Central memory CD8-positive, alpha-beta T cell (primary cell): ENCODE results near the gene LGALS3.
"Not testable (repeated sequence)": the region's sequence is repeated elsewhere in the genome, so short reads cannot be mapped to it uniquely, and the experiment has no call there.

ENCODE experiments used
- ATAC-seq: fragments of 150-1000 bp; cut with Tn5 transposase; replicated peaks from 2 replicates; pipeline ENCODE4 v1.10.0; 2022; ENCODE audit warnings: mild to moderate bottlenecking, moderate FRiP score, moderate number of reproducible peaks; ENCODE audit not compliant: poor library complexity, severe bottlenecking; ENCODE audit errors: extremely low read depth
- DNase-seq, 2 donors: peaks; one replicate each; pipeline ENCODE4 v3.0.0; 2021; ENCODE audit warnings: low spot score in 2 of 2
- H3K27ac Mint-ChIP-seq: one replicate; pipeline ENCODE4 v1.8.0; 2022; ENCODE audit warnings: low read depth, mild to moderate bottlenecking, moderate library complexity, mixed read lengths
- H3K27me3 Mint-ChIP-seq: one replicate; pipeline ENCODE4 v1.8.0; 2022; ENCODE audit warnings: mixed read lengths
- H3K36me3 Mint-ChIP-seq: one replicate; pipeline ENCODE4 v1.8.0; 2022; ENCODE audit warnings: mild to moderate bottlenecking, moderate library complexity, mixed read lengths; ENCODE audit not compliant: insufficient read depth
- H3K4me1 Mint-ChIP-seq: one replicate; pipeline ENCODE4 v1.8.0; 2022; ENCODE audit warnings: mixed read lengths
- H3K4me3 Mint-ChIP-seq: one replicate; pipeline ENCODE4 v1.8.0; 2022; ENCODE audit warnings: mild to moderate bottlenecking, moderate library complexity, mixed read lengths
- H3K9me3 Mint-ChIP-seq: one replicate; pipeline ENCODE4 v1.8.0; 2022; ENCODE audit warnings: mixed read lengths

Gene LGALS3

DNA sequence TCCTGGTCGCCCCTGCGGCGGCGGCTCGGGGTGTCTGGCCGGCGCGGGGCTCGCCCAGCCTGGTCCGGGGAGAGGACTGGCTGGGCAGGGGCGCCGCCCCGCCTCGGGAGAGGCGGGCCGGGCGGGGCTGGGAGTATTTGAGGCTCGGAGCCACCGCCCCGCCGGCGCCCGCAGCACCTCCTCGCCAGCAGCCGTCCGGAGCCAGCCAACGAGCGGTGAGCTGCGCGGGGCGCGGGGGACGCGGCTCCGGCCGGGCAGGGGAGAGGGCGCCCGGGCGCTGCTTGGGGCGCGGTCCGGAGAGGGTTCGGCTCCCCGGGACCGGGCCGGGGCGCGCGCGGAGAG lies at the start of gene LGALS3:
Gene LGALS3, plus strand, starts transcription at position 167 of the 342 bp plus-strand sequence. CDS start 8,122 bp downstream, outside the sequence.
- H3K4me3 Mint-ChIP-seq: peak within 1 kb of the TSS; percentile 82
- DNase-seq (no peak), ATAC-seq (peak; percentile 41)
- no peaks in the 10 kb centered on the region for H3K27me3 Mint-ChIP-seq
- no peaks in the 10 kb centered on the region for H3K36me3 Mint-ChIP-seq
- peaks cover 15% of the 10 kb centered on the region for H3K4me1 Mint-ChIP-seq
- H3K9me3 Mint-ChIP-seq: no peaks in the 10 kb centered on the region
- H3K27ac Mint-ChIP-seq: peak within 1 kb of the TSS; percentile 46

DNA sequence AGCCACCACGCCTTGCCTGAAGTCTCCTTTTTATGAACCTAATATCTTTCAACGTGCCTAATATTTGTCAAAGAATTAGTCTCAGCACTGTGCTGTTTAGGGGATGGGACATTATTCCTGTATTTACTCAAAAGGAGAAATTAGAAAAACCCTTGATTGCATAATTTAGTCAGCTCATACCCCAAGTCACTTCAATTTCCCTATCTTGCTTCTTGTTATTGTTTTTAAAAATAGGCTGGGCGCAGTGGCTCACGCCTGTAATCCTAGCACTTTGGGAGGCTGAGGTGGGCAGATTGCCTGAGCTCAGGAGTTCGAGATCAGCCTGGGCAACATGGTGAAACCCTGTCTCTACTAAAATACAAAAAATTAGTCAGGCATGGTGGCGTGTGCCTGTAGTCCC lies 49.1 kb upstream of the LGALS3 start:
- H3K27me3 Mint-ChIP-seq: not testable (repeated sequence)

DNA sequence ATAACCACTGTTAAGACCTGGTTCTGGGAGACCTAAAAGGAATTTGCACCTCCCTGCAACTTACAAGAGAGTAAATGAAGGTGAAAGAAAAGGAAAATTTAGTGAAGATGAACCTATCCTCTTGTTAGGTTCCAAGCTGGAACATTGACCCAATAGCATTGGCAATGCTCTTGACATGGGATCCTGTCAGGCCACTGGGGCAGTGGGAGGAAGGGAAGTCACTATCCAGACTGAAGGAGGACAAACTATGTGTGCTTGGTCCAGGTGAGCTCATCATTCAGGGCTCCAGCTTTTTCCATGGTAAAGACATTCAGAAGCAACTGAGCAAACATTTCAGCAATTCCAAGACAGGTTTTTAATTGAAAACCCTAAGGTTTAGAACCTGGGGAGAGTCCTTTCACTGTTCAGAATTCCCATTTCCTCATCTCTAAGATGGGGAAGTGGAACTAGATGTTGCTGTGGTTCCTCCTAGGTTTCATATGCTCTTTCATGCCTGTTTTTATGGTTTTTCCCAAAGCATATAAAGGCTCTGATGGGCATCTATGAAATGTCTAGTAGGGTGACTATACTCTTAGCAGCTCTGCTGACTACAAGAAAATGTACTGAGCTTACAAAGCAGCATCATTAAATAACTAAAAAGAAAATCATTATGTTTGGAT lies 44.5 kb upstream of the LGALS3 start:
- H3K36me3 Mint-ChIP-seq: no peaks in the 10 kb centered on the region
- H3K4me3 Mint-ChIP-seq: no peak overlapping the region
- no peak overlapping the region for H3K27ac Mint-ChIP-seq
- no peaks in the 10 kb centered on the region for H3K27me3 Mint-ChIP-seq
- no peaks in the 10 kb centered on the region for H3K4me1 Mint-ChIP-seq
- DNase-seq (no peak), ATAC-seq (no peak)
- no peaks in the 10 kb centered on the region for H3K9me3 Mint-ChIP-seq

More for the DNA sequence above, 49.1 kb upstream of the LGALS3 start:
- not testable (repeated sequence) for H3K27ac Mint-ChIP-seq, H3K4me1 Mint-ChIP-seq, DNase-seq, H3K9me3 Mint-ChIP-seq, H3K4me3 Mint-ChIP-seq, ATAC-seq, H3K36me3 Mint-ChIP-seq

DNA sequence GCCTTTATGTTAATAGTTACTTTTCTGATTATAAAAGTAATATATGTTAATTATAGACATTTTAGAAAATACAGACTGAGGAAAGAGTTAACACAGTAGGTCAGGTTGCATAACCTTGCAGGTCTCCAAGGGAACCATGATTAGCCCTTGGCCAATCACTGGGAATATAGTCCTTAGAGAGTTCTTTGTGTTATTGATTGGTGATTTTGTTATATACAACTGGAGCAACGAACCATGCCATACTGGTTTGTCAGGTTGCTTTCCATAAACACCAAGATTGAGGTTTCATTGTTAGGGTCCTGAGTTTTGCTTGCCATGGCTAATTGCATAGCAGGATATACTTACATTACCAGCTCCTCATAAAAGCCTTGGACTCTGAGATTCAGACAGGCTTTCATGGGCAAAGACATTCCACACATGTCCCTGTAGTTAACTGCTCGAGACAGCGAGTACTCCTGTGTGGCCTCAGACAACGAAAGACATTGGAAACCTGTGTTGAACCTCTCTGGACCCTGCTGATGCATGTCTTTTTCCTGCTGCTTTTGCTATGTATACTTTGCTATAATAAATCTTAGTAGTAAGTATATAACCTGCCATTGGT lies 43.9 kb upstream of the LGALS3 start:
- ATAC-seq (no peak), DNase-seq (no peak)
- Mint-ChIP-seq H3K4me1 (no peaks in the 10 kb centered on the region), H3K27ac (no peak overlapping the region), H3K27me3 (no peaks in the 10 kb centered on the region), H3K36me3 (no peaks in the 10 kb centered on the region), H3K9me3 (no peaks in the 10 kb centered on the region), H3K4me3 (no peak overlapping the region)

DNA sequence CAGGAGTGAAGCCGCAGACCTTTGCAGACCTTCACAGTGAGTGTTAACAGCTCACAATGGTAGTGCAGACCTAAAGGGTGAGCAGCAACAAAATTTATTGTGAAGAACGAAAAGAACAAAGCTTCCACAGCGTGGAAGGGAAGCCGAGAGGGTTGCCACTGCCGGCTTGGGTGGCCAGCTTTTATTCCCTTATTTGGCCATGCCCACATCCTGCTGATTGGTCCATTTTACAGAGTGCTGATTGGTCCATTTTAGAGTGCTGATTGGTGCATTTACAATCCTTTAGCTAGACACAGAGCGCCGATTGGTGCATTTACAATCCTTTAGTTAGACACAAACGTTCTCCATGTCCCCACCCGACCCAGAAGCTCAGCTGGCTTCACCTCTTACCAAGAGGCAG lies 42.1 kb upstream of the LGALS3 start:
- Mint-ChIP-seq H3K9me3 (no peaks in the 10 kb centered on the region), H3K4me1 (no peaks in the 10 kb centered on the region), H3K27me3 (no peaks in the 10 kb centered on the region), H3K36me3 (no peaks in the 10 kb centered on the region), H3K4me3 (no peak overlapping the region), H3K27ac (no peak overlapping the region)
- ATAC-seq: no peak
- no peak for DNase-seq

DNA sequence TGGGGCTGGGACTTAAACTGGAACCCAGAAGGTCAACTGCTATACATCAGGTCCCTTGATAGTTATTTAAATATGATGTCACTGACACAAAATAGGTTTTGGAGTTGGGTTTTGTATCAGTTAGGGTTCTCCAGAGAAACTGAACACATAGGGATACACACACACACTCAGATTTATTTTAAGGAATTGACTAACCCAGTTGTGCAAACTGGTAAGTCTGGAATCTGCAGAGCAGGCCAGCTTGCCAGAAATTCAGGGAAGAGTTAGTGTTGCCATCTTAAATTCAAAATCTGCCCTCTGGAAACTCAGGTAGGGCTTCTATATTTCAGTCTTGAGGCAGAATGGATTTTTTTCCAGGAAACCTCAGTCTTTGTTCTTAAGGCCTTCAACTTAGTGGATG lies 40.7 kb upstream of the LGALS3 start:
- H3K27ac Mint-ChIP-seq: no peak overlapping the region
- H3K4me1 Mint-ChIP-seq: no peaks in the 10 kb centered on the region
- H3K4me3 Mint-ChIP-seq: no peak overlapping the region
- no peaks in the 10 kb centered on the region for H3K27me3 Mint-ChIP-seq
- H3K9me3 Mint-ChIP-seq: no peaks in the 10 kb centered on the region
- DNase-seq: no peak
- ATAC-seq: no peak
- H3K36me3 Mint-ChIP-seq: no peaks in the 10 kb centered on the region

DNA sequence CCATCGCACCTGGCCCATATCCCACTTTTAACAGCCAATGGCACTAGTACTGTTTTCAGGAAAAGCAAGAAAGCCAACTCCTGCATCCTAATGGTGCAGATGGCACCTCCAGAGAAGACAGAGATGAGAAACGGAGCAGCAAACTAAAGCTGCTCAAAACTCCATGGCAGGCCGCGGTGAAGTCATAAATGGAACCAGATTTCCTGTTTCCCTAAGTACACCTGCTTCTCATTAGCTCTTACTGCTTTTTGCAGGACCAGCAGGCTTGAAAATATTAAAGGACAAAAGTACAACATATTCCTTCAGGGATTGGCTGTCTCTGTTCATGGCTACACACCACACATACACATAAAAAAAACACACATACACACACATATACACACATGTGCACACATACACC lies 36.7 kb upstream of the LGALS3 start:
- DNase-seq (no peak), ATAC-seq (no peak)
- Mint-ChIP-seq H3K9me3 (no peaks in the 10 kb centered on the region), H3K4me1 (peaks cover 6% of the 10 kb centered on the region), H3K4me3 (no peak overlapping the region), H3K36me3 (no peaks in the 10 kb centered on the region), H3K27ac (no peak overlapping the region), H3K27me3 (no peaks in the 10 kb centered on the region)

DNA sequence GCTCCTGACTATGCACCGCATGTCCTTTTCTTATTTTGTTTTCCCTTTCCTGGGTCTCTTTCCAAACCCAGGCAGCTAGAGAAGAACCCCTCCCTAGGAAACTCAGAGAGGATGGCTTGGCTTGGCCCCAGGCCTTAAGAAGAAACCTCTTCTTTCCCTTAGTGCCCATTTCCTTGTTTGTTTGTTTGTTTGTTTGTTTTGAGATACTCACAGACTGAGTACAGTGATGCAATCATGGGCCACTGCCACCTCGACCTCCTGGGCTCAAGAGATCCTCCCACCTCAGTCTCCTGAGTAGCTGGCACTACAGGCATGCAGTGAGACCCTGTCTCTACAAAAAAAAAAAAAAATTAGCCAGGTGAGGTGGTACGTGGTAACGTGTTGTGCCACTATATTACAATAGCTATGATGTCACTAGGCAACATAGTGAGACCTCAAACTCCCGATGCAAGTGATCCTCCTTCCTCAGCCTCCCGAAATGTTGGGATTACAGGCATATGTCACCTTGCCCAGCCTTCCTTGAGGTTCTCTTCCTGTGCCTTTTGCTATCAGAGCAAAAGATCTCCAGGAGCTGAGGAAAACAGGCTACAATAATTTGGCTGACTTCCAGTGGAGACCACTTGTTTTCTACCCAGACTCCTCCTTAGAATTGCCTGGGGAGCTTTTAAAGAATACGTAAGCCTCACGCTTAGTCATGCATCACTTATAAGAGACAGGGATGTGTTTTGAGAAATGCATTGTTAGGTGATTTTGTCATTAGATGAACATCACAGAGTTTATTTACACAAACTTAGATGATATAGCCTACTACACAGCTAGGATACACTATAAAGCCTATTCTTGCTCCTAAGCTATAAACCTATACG lies 34.5 kb upstream of the LGALS3 start:
- Mint-ChIP-seq H3K36me3 (no peaks in the 10 kb centered on the region), H3K4me1 (peaks cover 23% of the 10 kb centered on the region), H3K4me3 (no peak overlapping the region), H3K9me3 (peaks cover 5% of the 10 kb centered on the region), H3K27me3 (no peaks in the 10 kb centered on the region), H3K27ac (no peak overlapping the region)
- DNase-seq: no peak
- no peak for ATAC-seq

DNA sequence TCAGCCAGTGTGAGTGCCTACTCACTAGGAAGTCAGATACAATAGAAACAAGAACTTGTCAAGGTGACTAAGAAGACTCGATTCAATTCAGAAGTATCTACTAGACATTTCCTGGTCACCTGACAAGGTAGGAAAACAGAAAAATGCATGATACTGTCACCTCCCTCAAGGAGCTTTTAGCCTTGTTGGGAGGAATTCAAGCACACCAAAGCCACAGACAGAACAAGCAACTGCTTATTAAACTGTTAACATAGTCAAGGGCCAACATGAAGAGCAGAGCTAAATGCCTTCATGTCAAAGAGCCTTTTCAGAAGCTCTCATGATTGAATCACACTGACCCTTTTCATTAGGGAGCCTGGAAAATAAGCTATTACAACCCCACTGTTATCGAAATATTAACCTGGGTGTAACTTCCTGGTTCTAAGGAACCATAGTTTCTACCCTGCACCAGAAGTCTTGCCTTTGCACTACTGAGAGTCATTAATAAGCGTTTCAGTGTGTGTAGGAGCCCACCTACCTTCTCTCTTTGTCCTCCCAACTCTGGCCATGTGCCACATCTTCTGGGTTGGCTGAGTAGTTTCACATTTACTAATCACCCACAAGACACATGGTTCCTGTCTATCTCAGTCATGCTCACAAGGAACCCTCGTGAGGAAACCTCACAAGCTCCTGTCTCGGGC lies 31.0 kb upstream of the LGALS3 start:
- peaks cover 5% of the 10 kb centered on the region for H3K9me3 Mint-ChIP-seq
- peaks cover 2% of the 10 kb centered on the region for H3K36me3 Mint-ChIP-seq
- H3K27me3 Mint-ChIP-seq: no peaks in the 10 kb centered on the region
- DNase-seq (peak in 1 of 2 donors; percentile 16), ATAC-seq (peak; percentile 37)
- peak overlapping the region; percentile 27 for H3K4me3 Mint-ChIP-seq
- peak overlapping the region; percentile 99 for H3K27ac Mint-ChIP-seq
- peaks cover 48% of the 10 kb centered on the region for H3K4me1 Mint-ChIP-seq

DNA sequence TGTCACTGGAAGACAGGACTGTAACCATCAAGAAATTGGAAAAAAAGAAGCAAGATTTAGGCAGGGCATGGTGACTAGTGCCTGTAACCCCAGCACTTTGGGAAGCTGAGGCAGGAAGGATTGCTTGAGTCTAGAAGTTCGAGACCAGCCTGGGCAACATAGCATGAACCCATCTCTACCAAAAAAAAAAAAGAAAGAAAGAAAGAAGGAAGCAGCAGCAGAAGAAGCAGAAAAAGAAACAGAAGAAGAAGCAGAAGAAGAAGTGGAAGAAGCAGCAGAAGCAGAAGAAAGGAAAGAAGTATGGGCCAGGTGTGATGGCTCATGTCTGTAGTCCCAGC lies 30.5 kb upstream of the LGALS3 start:
- Mint-ChIP-seq H3K27me3 (no peaks in the 10 kb centered on the region), H3K36me3 (peaks cover 2% of the 10 kb centered on the region), H3K4me3 (peak overlapping the region; percentile 27), H3K27ac (peak overlapping the region; percentile 99), H3K9me3 (peaks cover 5% of the 10 kb centered on the region), H3K4me1 (peaks cover 53% of the 10 kb centered on the region)
- DNase-seq (no peak), ATAC-seq (no peak)

DNA sequence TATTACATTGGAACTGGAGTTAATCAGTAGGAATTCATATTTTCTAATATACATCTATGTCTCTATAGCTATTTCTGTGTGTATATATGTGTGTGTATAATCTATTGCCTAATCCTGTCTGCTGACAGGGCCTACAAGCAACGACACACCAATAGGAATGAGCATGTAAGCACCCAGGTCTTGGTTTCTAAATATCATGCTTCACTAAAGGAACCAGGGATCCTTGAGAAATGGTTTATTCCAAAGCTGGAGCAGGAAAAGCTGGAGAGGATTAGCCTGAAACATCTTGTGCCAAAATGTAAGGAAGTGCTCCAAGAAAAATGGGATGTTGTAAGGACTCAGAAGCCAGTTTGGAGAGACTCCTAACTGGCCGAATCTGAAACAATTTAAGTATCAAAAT lies 29.3 kb upstream of the LGALS3 start:
- H3K4me3 Mint-ChIP-seq: no peak overlapping the region
- H3K27ac Mint-ChIP-seq: no peak overlapping the region
- peaks cover 63% of the 10 kb centered on the region for H3K4me1 Mint-ChIP-seq
- no peaks in the 10 kb centered on the region for H3K27me3 Mint-ChIP-seq
- peaks cover 5% of the 10 kb centered on the region for H3K9me3 Mint-ChIP-seq
- ATAC-seq (no peak), DNase-seq (no peak)
- H3K36me3 Mint-ChIP-seq: peaks cover 2% of the 10 kb centered on the region

DNA sequence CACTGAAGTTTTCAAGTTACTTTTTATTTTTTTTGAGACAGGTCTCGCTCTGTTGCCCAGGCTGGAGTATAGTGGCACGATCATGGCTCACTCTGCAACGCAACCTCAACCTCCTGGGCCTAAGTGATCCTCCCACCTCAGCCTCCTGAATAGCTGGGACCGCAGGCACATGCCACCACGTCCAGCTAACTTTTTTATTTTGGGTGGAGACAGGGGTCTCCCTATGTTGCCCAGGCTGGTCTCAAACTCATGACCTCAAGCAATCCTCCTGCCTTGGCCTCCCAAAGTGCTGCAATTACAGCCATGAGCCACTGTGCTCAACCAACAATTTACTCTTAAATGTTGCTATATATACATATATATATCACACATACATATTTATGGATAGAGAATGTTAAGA lies 27.4 kb upstream of the LGALS3 start:
- no peak for ATAC-seq
- Mint-ChIP-seq H3K36me3 (peaks cover 2% of the 10 kb centered on the region), H3K27me3 (no peaks in the 10 kb centered on the region), H3K4me3 (no peak overlapping the region), H3K27ac (peak overlapping the region; percentile 97), H3K9me3 (peaks cover 5% of the 10 kb centered on the region), H3K4me1 (peaks cover 63% of the 10 kb centered on the region)
- DNase-seq: no peak
